ENCODE data around the gene TRIM71. TPM values are rescaled to one million over a fixed set of nuclear protein-coding genes. Genes with fewer than 3 reads are reported as not detected.
A peak's percentile ranks its signal among the peaks of the same experiment; 100 is the strongest.

Gene TRIM71
- total and polyA plus RNA-seq, 2 of the 13 experiments (the other 11 are each of a cell fraction or from before 2014, with no cell fraction given), result 21.7 to 76.9 TPM

GRCh38 chr3:32850636-32851035 lies 32.8 kb downstream of the TRIM71 start (continued):
- TF ChIP-seq CSRNP2 (CRISPR knock-in tag; conservative IDR thresholded peaks at IDR 0.05; ENCODE audit: low read depth) (no peak), FOXJ3 (CRISPR knock-in tag; IDR thresholded peaks at IDR 0.05; ENCODE audit: borderline replicate concordance) (peak; percentile 32; the same call in 1 of the 2 replicates), ZNF792 (CRISPR knock-in tag; IDR thresholded peaks at IDR 0.05) (no peak), SP1 (IDR thresholded peaks at IDR 0.05) (no peak), SP1 (CRISPR knock-in tag; IDR thresholded peaks at IDR 0.05) (no peak), ZFP36 (IDR thresholded peaks at IDR 0.05; ENCODE audit: borderline replicate concordance, low read depth, low read length, partially characterized antibody) (no peak), NRL (CRISPR knock-in tag; IDR thresholded peaks at IDR 0.05; ENCODE audit: borderline replicate concordance) (no peak), CENPT (CRISPR knock-in tag; IDR thresholded peaks at IDR 0.05; ENCODE audit: low read depth) (no peak), FOXK1 (CRISPR knock-in tag; IDR thresholded peaks at IDR 0.05; ENCODE audit: borderline replicate concordance, low read depth) (0 out of 2 replicates have a peak, but pooled peaks have one; percentile 17), HCFC1 (IDR thresholded peaks at IDR 0.05; ENCODE audit: low read depth, low read length) (no peak), ZNF318 (CRISPR knock-in tag; IDR thresholded peaks at IDR 0.05) (no peak), ARNTL (CRISPR knock-in tag; IDR thresholded peaks at IDR 0.05) (no peak), ETV5 (CRISPR knock-in tag; IDR thresholded peaks at IDR 0.05; ENCODE audit: borderline replicate concordance) (0 out of 2 replicates have a peak, but pooled peaks have one; percentile 24), HBP1 (CRISPR knock-in tag; IDR thresholded peaks at IDR 0.05; ENCODE audit: low read depth) (no peak), RXRB (CRISPR knock-in tag; IDR thresholded peaks at IDR 0.05; ENCODE audit: borderline replicate concordance) (no peak), ZMAT5 (CRISPR knock-in tag; IDR thresholded peaks at IDR 0.05; ENCODE audit: borderline replicate concordance, low read depth) (no peak), ZBTB2 (CRISPR knock-in tag; IDR thresholded peaks at IDR 0.05; ENCODE audit: low read depth) (no peak)

Data from HepG2 (cell line).